ENCODE data around the gene PCGF3.
A peak's percentile ranks its signal among the peaks of the same experiment; 100 is the strongest.

Gene PCGF3

DNA sequence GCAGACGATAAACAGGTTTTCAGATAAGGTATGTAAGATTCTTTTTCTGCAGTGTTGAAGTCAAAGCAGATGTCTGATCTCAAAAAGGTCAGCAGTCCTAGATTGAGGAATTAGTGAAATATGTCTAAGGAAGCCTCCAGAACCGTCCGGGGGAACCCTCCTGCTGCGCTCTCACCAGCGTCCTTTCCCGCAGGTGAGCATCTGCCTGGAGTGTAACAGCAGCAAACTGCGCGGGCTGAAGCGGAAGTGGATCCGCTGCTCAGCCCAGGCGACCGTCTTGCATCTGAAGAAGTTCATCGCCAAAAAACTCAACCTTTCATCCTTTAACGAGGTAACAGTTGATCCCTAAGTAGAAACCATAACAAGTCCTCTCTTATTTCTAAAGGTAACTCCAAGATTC, 55.5 kb downstream of the PCGF3 start:
- TF ChIP-seq, protein P1, sequence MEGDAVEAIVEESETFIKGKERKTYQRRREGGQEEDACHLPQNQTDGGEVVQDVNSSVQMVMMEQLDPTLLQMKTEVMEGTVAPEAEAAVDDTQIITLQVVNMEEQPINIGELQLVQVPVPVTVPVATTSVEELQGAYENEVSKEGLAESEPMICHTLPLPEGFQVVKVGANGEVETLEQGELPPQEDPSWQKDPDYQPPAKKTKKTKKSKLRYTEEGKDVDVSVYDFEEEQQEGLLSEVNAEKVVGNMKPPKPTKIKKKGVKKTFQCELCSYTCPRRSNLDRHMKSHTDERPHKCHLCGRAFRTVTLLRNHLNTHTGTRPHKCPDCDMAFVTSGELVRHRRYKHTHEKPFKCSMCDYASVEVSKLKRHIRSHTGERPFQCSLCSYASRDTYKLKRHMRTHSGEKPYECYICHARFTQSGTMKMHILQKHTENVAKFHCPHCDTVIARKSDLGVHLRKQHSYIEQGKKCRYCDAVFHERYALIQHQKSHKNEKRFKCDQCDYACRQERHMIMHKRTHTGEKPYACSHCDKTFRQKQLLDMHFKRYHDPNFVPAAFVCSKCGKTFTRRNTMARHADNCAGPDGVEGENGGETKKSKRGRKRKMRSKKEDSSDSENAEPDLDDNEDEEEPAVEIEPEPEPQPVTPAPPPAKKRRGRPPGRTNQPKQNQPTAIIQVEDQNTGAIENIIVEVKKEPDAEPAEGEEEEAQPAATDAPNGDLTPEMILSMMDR (IDR thresholded peaks at IDR 0.05; ENCODE audit: low read depth, low read length): no peak
- Histone ChIP-seq H3K27me3 (no peaks in the 10 kb centered on the region), H3K9me3 (peaks cover 5% of the 10 kb centered on the region; the same call in 1 of the 2 replicates), H3K4me3 (ENCODE audit: low read depth, low read length) (no peak overlapping the region), H3K36me3 (peaks cover 65% of the 10 kb centered on the region), H3K4me1 (no peaks in the 10 kb centered on the region)
- no peak for DNase-seq

GRCh38 chr4:761739-762138, 56.1 kb downstream of the PCGF3 start:
- H3K27me3 ChIP-seq: no peaks in the 10 kb centered on the region
- no peaks in the 10 kb centered on the region for H3K4me1 ChIP-seq
- H3K9me3 ChIP-seq: peaks cover 5% of the 10 kb centered on the region; the same call in 1 of the 2 replicates
- TF ChIP-seq, protein P1 (IDR thresholded peaks at IDR 0.05; ENCODE audit: low read depth, low read length): no peak
- peaks cover 71% of the 10 kb centered on the region for H3K36me3 ChIP-seq
- no peak overlapping the region for H3K4me3 ChIP-seq (ENCODE audit: low read depth, low read length)
- no peak for DNase-seq

GRCh38 chr4:762211-763190, 56.9 kb downstream of the PCGF3 start:
- no peak for DNase-seq
- peaks cover 75% of the 10 kb centered on the region for H3K36me3 ChIP-seq
- H3K4me3 ChIP-seq (ENCODE audit: low read depth, low read length): no peak overlapping the region
- H3K9me3 ChIP-seq: peaks cover 5% of the 10 kb centered on the region; the same call in 1 of the 2 replicates
- no peaks in the 10 kb centered on the region for H3K4me1 ChIP-seq
- H3K27me3 ChIP-seq: no peaks in the 10 kb centered on the region
- TF ChIP-seq, protein P1 (IDR thresholded peaks at IDR 0.05; ENCODE audit: low read depth, low read length): peak; percentile 40

DNA sequence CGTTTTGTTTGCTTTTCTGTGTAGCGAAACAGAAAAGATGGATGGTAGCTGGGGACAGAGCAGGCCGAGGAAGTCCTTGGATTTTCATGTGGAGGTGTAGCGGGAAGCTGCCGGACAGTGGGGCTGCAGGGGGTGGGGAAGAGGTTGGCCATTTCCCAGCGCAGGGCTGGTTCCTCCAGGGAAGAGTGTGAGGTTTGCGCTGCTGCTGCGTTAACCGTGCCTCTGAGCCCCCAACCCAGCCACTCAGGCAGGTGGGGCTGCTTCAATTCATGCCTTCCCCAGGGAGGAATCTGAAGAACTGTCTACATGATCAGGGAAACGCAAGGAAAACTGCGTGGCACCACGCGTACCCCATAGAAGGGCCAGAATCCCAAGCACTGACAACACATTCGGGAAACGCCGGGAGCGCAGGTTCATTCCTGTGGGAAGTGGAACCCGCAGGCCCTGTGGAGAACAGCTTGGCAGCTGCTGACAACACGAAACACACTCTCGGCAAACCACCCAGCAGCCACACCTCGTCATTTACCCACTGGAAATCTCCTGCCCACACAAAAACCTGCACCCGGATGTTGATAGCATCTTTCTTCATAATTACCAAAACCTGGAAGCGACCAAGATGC, 57.7 kb downstream of the PCGF3 start:
- Histone ChIP-seq H3K4me3 (ENCODE audit: low read depth, low read length) (no peak overlapping the region), H3K4me1 (no peaks in the 10 kb centered on the region), H3K36me3 (peaks cover 78% of the 10 kb centered on the region), H3K9me3 (peaks cover 5% of the 10 kb centered on the region; the same call in 1 of the 2 replicates), H3K27me3 (no peaks in the 10 kb centered on the region)
- TF ChIP-seq, protein P1 (IDR thresholded peaks at IDR 0.05; ENCODE audit: low read depth, low read length): no peak
- DNase-seq: no peak

DNA sequence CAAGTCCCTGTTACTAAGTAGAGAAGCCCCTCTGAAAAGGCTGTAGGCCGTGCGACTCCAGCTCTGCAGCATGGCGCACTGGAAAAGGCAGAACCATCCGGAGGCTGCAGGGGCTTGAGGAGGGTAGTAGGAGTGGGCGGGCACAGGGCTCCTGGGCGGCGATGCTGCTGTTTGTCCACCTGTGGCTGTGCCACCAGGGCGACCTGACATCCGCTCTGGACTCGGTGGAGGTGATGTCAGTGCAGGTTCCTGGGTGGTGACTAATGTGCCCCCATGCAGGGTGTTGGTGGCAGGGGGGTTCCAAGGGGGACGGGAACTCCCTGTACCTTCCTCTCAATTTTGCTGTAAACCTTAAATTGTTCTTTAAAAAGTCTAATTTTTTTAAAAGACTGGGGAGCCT, 58.3 kb downstream of the PCGF3 start:
- Histone ChIP-seq H3K4me1 (no peaks in the 10 kb centered on the region), H3K36me3 (peaks cover 81% of the 10 kb centered on the region), H3K4me3 (ENCODE audit: low read depth, low read length) (no peak overlapping the region), H3K9me3 (peaks cover 5% of the 10 kb centered on the region; the same call in 1 of the 2 replicates), H3K27me3 (no peaks in the 10 kb centered on the region)
- TF ChIP-seq, protein P1 (IDR thresholded peaks at IDR 0.05; ENCODE audit: low read depth, low read length): no peak
- DNase-seq: no peak

Measured in BE2C (cell line).